Fibroblast of lung (primary cell): Measurements from ENCODE around the gene RUNDC3A. TPM values are rescaled to one million over a fixed set of nuclear protein-coding genes. Genes with fewer than 3 reads are reported as not detected.
A peak's percentile ranks its signal among the peaks of the same experiment; 100 is the strongest.

Experiments
- DNase-seq, 2 donors: peaks; one replicate each; pipeline versions ENCODE4 v3.0.0 to v3.0.0-alpha.2; 2010; ENCODE audit warnings: low read depth in 2 of 2
- H2AFZ ChIP-seq: 2 replicates; pipeline ENCODE4 v1.5.1; 2012; ENCODE audit warnings: low read length, control low read depth, inconsistent platforms
- H3K27ac ChIP-seq: 2 replicates; pipeline ENCODE4 v1.5.1; 2011; ENCODE audit warnings: low read length, control low read depth; ENCODE audit not compliant: insufficient read depth
- H3K27me3 ChIP-seq: 2 replicates; pipeline ENCODE4 v1.5.1; 2011; ENCODE audit warnings: mild to moderate bottlenecking, low read length; ENCODE audit not compliant: control insufficient read depth, insufficient read depth
- H3K36me3 ChIP-seq: 2 replicates; pipeline ENCODE4 v1.5.1; 2011; ENCODE audit warnings: low read length; ENCODE audit not compliant: control insufficient read depth, insufficient read depth
- H3K4me1 ChIP-seq: 2 replicates; pipeline ENCODE4 v1.5.1; 2011; ENCODE audit warnings: low read length; ENCODE audit not compliant: control insufficient read depth, insufficient read depth; ENCODE audit errors: extremely low read depth
- H3K4me2 ChIP-seq: 2 replicates; pipeline ENCODE4 v1.5.1; 2011; ENCODE audit warnings: low read length, control low read depth; ENCODE audit not compliant: insufficient read depth; ENCODE audit errors: extremely low read depth
- H3K4me3 ChIP-seq, 4 experiments: fragments of 200-600 bp in 1 of 4; sonication (generic) in 1 of 4; replicated peaks in 1 of 4; 2 replicates each; pipeline ENCODE4 v1.5.1; 2011 to 2016; ENCODE audit warnings: low read length in 4 of 4, low read depth in 3 of 4, mild to moderate bottlenecking in 3 of 4, control low read depth in 2 of 4, inconsistent platforms in 1 of 4, mixed read lengths in 1 of 4; ENCODE audit not compliant: insufficient read depth in 1 of 4; ENCODE audit errors: control extremely low read depth in 1 of 4
- H3K79me2 ChIP-seq: 2 replicates; pipeline ENCODE4 v1.5.1; 2012; ENCODE audit warnings: mild to moderate bottlenecking, low read length, inconsistent platforms; ENCODE audit not compliant: control insufficient read depth, insufficient read depth
- H3K9ac ChIP-seq: 2 replicates; pipeline ENCODE4 v1.5.1; 2011; ENCODE audit warnings: mild to moderate bottlenecking, low read length, control low read depth; ENCODE audit not compliant: insufficient read depth
- H3K9me3 ChIP-seq: 2 replicates; pipeline ENCODE4 v1.5.1; 2012; ENCODE audit warnings: low read depth, low read length; ENCODE audit not compliant: control insufficient read depth, insufficient read depth
- H4K20me1 ChIP-seq: 2 replicates; pipeline ENCODE4 v1.5.1; 2011; ENCODE audit warnings: low read length; ENCODE audit not compliant: control insufficient read depth, insufficient read depth; ENCODE audit errors: extremely low read depth
- EZH2 ChIP-seq: IDR thresholded peaks from 2 replicates; pipeline ENCODE4 v1.5.1; 2012; ENCODE audit warnings: low read length, control low read depth, mild to moderate bottlenecking; ENCODE audit errors: missing control alignments
- polyA plus RNA-seq, 2 donors: library from polyadenylated mRNA; depleted of rRNA in 1 of 2; stranded (reverse) in 1 of 2; unstranded in 1 of 2; fragments of >200 nt; gene quantifications; 2 replicates each; pipeline ENCODE4 v1.2.1, GENCODE V29; 2011 to 2012; ENCODE audit warnings: missing spikeins in 1 of 2
- total RNA-seq: library from RNA; depleted of rRNA; stranded (reverse); fragments of >200 nt; gene quantifications from 2 replicates; pipeline ENCODE4 v1.2.1, GENCODE V29; 2014
- TF ChIP-seq, protein P1 (sequence below), 2 donors: IDR thresholded peaks in 1 of 2; conservative IDR thresholded peaks in 1 of 2; 1 replicate in 1 of 2; 2 replicates in 1 of 2; pipeline ENCODE4 v1.5.1; 2011 to 2012; ENCODE audit warnings: low read length in 2 of 2, control low read depth in 1 of 2, inconsistent platforms in 1 of 2, low read depth in 1 of 2, mild to moderate bottlenecking in 1 of 2

The RUNDC3A gene
- total and polyA plus RNA-seq, 2 donors (not counting 1 experiment from before 2014, with no cell fraction given) = not detected

DNA sequence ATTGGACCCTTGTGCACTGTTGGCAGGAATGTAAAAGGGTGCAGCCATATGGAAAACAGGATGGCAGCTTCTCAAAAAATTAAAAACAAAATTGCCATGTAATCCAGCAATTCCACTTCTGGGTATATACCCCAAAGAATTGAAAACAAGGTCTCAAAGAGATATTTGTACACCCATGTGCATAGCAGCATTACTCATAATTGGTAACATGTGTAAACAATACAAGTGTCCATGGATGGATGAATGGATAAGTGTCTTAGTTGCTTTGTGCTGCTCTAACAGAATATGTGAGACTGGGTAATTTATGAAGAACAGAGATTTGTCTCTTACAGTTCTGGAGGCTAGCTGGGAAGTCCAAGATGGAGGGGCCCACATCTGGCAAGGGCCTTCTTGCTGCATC lies 3.8 kb upstream of the RUNDC3A start:
- Histone ChIP-seq H3K4me1 (no peaks in the 10 kb centered on the region), H3K36me3 (no peaks in the 10 kb centered on the region), H3K79me2 (no peaks in the 10 kb centered on the region), H3K9me3 (no peaks in the 10 kb centered on the region), H3K27ac (no peak overlapping the region), H4K20me1 (no peaks in the 10 kb centered on the region), H3K27me3 (peaks cover 12% of the 10 kb centered on the region), H3K9ac (no peak overlapping the region), H3K4me2 (no peak overlapping the region), H3K4me3 (no peak overlapping the region), H2AFZ (no peak overlapping the region)
- TF ChIP-seq EZH2 = no peak
- TF ChIP-seq, protein P1, sequence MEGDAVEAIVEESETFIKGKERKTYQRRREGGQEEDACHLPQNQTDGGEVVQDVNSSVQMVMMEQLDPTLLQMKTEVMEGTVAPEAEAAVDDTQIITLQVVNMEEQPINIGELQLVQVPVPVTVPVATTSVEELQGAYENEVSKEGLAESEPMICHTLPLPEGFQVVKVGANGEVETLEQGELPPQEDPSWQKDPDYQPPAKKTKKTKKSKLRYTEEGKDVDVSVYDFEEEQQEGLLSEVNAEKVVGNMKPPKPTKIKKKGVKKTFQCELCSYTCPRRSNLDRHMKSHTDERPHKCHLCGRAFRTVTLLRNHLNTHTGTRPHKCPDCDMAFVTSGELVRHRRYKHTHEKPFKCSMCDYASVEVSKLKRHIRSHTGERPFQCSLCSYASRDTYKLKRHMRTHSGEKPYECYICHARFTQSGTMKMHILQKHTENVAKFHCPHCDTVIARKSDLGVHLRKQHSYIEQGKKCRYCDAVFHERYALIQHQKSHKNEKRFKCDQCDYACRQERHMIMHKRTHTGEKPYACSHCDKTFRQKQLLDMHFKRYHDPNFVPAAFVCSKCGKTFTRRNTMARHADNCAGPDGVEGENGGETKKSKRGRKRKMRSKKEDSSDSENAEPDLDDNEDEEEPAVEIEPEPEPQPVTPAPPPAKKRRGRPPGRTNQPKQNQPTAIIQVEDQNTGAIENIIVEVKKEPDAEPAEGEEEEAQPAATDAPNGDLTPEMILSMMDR (conservative IDR thresholded peaks at IDR 0.05 in 1 of 2, IDR thresholded peaks at IDR 0.05 in 1 of 2; ENCODE audit: low read depth in 1 of 2, low read length in 2 of 2) = no peak
- DNase-seq = no peak

DNA sequence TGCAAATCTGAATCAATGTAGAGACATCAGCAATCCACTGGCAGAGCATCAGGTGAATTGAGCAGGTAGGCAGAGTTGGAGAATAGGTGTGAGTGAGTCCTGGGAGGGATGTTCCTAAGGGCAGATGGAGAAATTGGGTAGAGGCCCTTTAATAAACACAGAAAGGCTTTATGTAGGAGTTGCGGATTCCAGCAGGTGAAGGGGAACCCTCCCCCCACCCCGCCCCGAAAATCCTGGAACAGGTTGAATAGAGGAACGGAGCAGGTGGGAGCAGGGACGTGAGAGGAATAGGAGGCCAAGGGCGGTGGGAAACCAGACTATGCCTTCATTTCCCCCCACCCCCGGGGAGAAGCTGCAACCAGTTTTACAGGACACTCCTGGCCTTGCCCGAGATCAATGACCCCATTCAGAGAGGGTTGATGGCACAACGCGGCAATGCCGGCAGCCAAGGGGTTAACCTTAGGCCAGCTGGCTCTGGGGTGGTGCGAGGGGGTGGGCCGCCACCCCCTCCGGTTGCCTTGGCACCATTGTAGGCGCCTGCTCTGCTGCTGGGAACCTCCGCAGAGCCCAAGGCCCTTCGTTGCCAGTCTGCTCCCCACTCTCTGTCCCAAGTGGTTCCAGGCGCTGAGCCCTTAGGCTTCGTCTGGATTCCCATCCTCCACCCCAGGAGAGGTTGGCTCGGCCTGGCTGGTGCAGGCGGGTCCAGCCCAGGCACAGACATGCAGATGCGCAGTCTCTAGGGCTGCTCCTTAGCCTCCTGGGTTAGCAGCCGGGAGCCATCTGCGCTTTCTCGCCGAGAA lies 814 bp upstream of the RUNDC3A start:
- TF ChIP-seq EZH2 = no peak
- TF ChIP-seq, protein P1 (conservative IDR thresholded peaks at IDR 0.05 in 1 of 2, IDR thresholded peaks at IDR 0.05 in 1 of 2; ENCODE audit: low read depth in 1 of 2, low read length in 2 of 2) = no peak
- no peaks in the 10 kb centered on the region for H4K20me1 ChIP-seq
- no peak overlapping the region for H2AFZ ChIP-seq
- H3K27ac ChIP-seq = no peak overlapping the region
- DNase-seq = peak; percentile 18 to 26
- no peaks in the 10 kb centered on the region for H3K9me3 ChIP-seq
- no peaks in the 10 kb centered on the region for H3K4me1 ChIP-seq
- H3K4me3 ChIP-seq = peak overlapping the region in 1 of 4 experiments; percentile 38
- no peak overlapping the region for H3K4me2 ChIP-seq
- H3K9ac ChIP-seq = no peak overlapping the region
- H3K27me3 ChIP-seq = peaks cover 12% of the 10 kb centered on the region
- no peaks in the 10 kb centered on the region for H3K79me2 ChIP-seq
- H3K36me3 ChIP-seq = no peaks in the 10 kb centered on the region

DNA sequence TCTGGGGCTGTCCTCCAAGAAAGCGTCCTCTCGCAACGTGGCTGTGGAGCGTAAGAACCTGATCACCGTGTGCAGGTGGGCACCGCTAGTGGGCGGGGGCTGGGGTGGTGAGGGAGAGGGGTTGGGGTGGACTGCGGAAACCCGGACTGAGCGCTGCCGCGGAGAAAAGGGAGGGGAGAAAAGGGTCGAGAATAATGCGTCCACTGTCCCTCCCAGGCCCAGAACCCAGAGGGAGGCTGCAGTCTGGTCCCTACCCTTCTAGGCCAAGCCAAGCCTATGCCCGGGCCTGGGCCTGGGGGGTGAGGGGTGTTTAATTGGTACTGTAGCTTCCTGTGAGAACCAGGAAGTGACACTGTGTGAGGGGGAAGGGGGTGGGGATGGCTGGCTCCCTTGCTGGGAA lies 464 bp downstream of the RUNDC3A start:
- H3K9ac ChIP-seq = no peak overlapping the region
- no peaks in the 10 kb centered on the region for H3K4me1 ChIP-seq
- H3K27me3 ChIP-seq = peaks cover 15% of the 10 kb centered on the region
- no peaks in the 10 kb centered on the region for H3K9me3 ChIP-seq
- TF ChIP-seq, protein P1 (conservative IDR thresholded peaks at IDR 0.05 in 1 of 2, IDR thresholded peaks at IDR 0.05 in 1 of 2; ENCODE audit: low read depth in 1 of 2, low read length in 2 of 2) = no peak
- TF ChIP-seq EZH2 = no peak
- no peaks in the 10 kb centered on the region for H3K36me3 ChIP-seq
- peak overlapping the region in 1 of 4 experiments; percentile 22 for H3K4me3 ChIP-seq
- no peak overlapping the region for H2AFZ ChIP-seq
- H3K27ac ChIP-seq = no peak overlapping the region
- no peak for DNase-seq
- H3K79me2 ChIP-seq = no peaks in the 10 kb centered on the region
- H4K20me1 ChIP-seq = no peaks in the 10 kb centered on the region
- H3K4me2 ChIP-seq = no peak overlapping the region
